ENCODE results near the gene SIX2. TPM values are rescaled to one million over a fixed set of nuclear protein-coding genes. Genes with fewer than 3 reads are reported as not detected.

SIX2 gene
- total and polyA plus RNA-seq, 8 donors: 2.8 to 6.2 (median 3.6) TPM

GRCh38 chr2:45024600-45025291 lies 15.5 kb upstream of the SIX2 start:
- H3K4me1 ChIP-seq: no peaks in the 10 kb centered on the region
- intact Hi-C loops (cut with DNase I): no loop called here
- no peak overlapping the region for H3K4me3 ChIP-seq
- TF ChIP-seq CTCF (IDR thresholded peaks at IDR 0.05): no peak
- H3K9me3 ChIP-seq: no peaks in the 10 kb centered on the region
- no peaks in the 10 kb centered on the region for H3K27me3 ChIP-seq
- ATAC-seq: peak; percentile 74 to 89 (median 78)
- H3K36me3 ChIP-seq: no peaks in the 10 kb centered on the region
- WGBS, 2 donors: 63 to 71% methylated on average over 7 of the region's 7 CpGs
- no peak for FAIRE-seq
- DNase-seq: peak in 4 of 6 donors; percentile 58 to 72 (median 68)
- no peak overlapping the region for H3K27ac ChIP-seq

- WGBS, 2 donors: 77 to 85% methylated on average over 5 of the region's 5 CpGs
- no peak overlapping the region for H3K27ac ChIP-seq
- no peak for DNase-seq
- H3K4me1 ChIP-seq: no peaks in the 10 kb centered on the region
- no peak for TF ChIP-seq CTCF (IDR thresholded peaks at IDR 0.05)
- no peaks in the 10 kb centered on the region for H3K36me3 ChIP-seq
- intact Hi-C loops (cut with DNase I): no loop called here
- H3K9me3 ChIP-seq: no peaks in the 10 kb centered on the region
- ATAC-seq: no peak
- no peaks in the 10 kb centered on the region for H3K27me3 ChIP-seq
- H3K4me3 ChIP-seq: no peak overlapping the region
- no peak for FAIRE-seq
Observed at GRCh38 chr2:45024097-45024496, 14.8 kb upstream of the SIX2 start.

GRCh38 chr2:45020439-45020838 lies 11.2 kb upstream of the SIX2 start:
- FAIRE-seq: no peak
- Histone ChIP-seq H3K9me3 (no peaks in the 10 kb centered on the region), H3K27ac (no peak overlapping the region), H3K36me3 (no peaks in the 10 kb centered on the region), H3K4me1 (no peaks in the 10 kb centered on the region), H3K4me3 (no peak overlapping the region), H3K27me3 (no peaks in the 10 kb centered on the region)
- no peak for ATAC-seq
- intact Hi-C loops (cut with DNase I): no loop called here
- no peak for DNase-seq
- no peak for TF ChIP-seq CTCF (IDR thresholded peaks at IDR 0.05)
- 88 to 92% methylated on average over 3 of the region's 3 CpGs for WGBS, 2 donors

GRCh38 chr2:45018023-45018422 lies 8.8 kb upstream of the SIX2 start:
- intact Hi-C loops (cut with DNase I): no loop called here
- 62 to 86% methylated on average over 1 of the region's 1 CpG for WGBS, 2 donors
- Histone ChIP-seq H3K27ac (no peak overlapping the region), H3K9me3 (no peaks in the 10 kb centered on the region), H3K36me3 (no peaks in the 10 kb centered on the region), H3K4me3 (no peak overlapping the region), H3K27me3 (peaks cover 0 to 7% (median 0%) of the 10 kb centered on the region in 4 donors), H3K4me1 (peaks cover 0 to 8% (median 7%) of the 10 kb centered on the region in 3 donors)
- ATAC-seq (no peak), FAIRE-seq (no peak), DNase-seq (no peak)
- TF ChIP-seq CTCF (IDR thresholded peaks at IDR 0.05): no peak

GRCh38 chr2:45014831-45015230 lies 5.6 kb upstream of the SIX2 start:
- no peak for TF ChIP-seq CTCF (IDR thresholded peaks at IDR 0.05)
- no peak overlapping the region for H3K27ac ChIP-seq
- H3K27me3 ChIP-seq: peaks cover 0 to 7% (median 0%) of the 10 kb centered on the region in 4 donors
- DNase-seq (no peak), FAIRE-seq (no peak), ATAC-seq (no peak)
- whole genome bisulfite sequencing, 2 donors: 80 to 85% methylated on average over 7 of the region's 7 CpGs
- no peaks in the 10 kb centered on the region for H3K9me3 ChIP-seq
- no peak overlapping the region for H3K4me3 ChIP-seq
- H3K4me1 ChIP-seq: peaks cover 0 to 8% (median 7%) of the 10 kb centered on the region in 3 donors
- intact Hi-C loops (cut with DNase I): no loop called here
- H3K36me3 ChIP-seq: no peaks in the 10 kb centered on the region
